ENCODE data around the gene TRMT61B.

Gene TRMT61B

DNA sequence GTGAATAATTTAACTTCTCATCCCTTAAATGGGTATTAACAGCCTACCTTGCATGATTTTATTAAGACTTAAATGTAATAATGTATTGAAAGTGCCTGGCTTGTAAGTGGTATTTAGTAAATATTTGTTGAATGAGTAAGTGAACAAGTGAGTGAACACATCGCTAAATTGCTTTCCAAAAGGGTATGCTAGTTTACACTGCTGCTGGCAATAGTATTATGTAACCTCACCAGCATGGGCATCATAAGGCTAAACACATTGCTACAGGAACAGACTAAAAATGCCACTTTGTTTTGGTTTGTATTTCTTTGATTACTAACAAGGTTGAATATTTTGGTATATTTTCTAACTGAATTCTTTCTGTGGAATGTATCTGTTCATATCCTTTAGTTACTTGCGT lies 34.2 kb upstream of the TRMT61B start:
- TF ChIP-seq, protein P1, sequence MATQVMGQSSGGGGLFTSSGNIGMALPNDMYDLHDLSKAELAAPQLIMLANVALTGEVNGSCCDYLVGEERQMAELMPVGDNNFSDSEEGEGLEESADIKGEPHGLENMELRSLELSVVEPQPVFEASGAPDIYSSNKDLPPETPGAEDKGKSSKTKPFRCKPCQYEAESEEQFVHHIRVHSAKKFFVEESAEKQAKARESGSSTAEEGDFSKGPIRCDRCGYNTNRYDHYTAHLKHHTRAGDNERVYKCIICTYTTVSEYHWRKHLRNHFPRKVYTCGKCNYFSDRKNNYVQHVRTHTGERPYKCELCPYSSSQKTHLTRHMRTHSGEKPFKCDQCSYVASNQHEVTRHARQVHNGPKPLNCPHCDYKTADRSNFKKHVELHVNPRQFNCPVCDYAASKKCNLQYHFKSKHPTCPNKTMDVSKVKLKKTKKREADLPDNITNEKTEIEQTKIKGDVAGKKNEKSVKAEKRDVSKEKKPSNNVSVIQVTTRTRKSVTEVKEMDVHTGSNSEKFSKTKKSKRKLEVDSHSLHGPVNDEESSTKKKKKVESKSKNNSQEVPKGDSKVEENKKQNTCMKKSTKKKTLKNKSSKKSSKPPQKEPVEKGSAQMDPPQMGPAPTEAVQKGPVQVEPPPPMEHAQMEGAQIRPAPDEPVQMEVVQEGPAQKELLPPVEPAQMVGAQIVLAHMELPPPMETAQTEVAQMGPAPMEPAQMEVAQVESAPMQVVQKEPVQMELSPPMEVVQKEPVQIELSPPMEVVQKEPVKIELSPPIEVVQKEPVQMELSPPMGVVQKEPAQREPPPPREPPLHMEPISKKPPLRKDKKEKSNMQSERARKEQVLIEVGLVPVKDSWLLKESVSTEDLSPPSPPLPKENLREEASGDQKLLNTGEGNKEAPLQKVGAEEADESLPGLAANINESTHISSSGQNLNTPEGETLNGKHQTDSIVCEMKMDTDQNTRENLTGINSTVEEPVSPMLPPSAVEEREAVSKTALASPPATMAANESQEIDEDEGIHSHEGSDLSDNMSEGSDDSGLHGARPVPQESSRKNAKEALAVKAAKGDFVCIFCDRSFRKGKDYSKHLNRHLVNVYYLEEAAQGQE (IDR thresholded peaks at IDR 0.05; ENCODE audit: insufficient read depth in 1 of 2, low read depth in 2 of 2, low read length in 2 of 2) = no peak
- TF ChIP-seq TAF1 (IDR thresholded peaks at IDR 0.05; ENCODE audit: borderline replicate concordance, insufficient read depth, low read length) (no peak), SIN3A (IDR thresholded peaks at IDR 0.05; ENCODE audit: borderline replicate concordance, insufficient read depth, low read length) (no peak), FOXP2 (optimal IDR thresholded peaks at IDR 0.05; ENCODE audit: borderline replicate concordance, extremely low read depth, extremely low read length, insufficient read depth) (no peak), POLR2AphosphoS5 (IDR thresholded peaks at IDR 0.05; ENCODE audit: low read depth, low read length) (no peak)

DNA sequence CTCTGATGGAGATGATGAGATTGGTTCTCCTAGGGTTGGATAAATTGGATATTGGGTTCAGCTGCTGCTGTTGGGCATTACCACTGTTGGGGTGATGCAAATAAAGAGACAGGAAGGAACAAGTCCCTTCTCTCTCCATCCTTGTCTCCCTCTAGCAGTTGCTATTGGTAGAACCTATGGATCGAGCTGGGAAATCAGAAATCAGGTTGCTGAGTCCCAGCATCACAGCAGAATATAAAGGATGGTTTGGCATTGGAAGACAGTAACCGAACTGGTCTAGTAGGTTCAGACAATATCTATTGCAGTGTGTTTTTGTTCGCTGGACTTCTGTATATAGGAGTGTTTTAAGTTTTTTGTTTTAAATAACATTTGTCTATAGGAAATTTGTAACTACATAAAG lies 32.5 kb upstream of the TRMT61B start:
- no peak for TF ChIP-seq SIN3A (IDR thresholded peaks at IDR 0.05; ENCODE audit: borderline replicate concordance, insufficient read depth, low read length)
- no peak for TF ChIP-seq FOXP2 (optimal IDR thresholded peaks at IDR 0.05; ENCODE audit: borderline replicate concordance, extremely low read depth, extremely low read length, insufficient read depth)
- TF ChIP-seq POLR2AphosphoS5 (IDR thresholded peaks at IDR 0.05; ENCODE audit: low read depth, low read length) = no peak
- TF ChIP-seq, protein P1 (IDR thresholded peaks at IDR 0.05; ENCODE audit: insufficient read depth in 1 of 2, low read depth in 2 of 2, low read length in 2 of 2) = no peak
- no peak for TF ChIP-seq TAF1 (IDR thresholded peaks at IDR 0.05; ENCODE audit: borderline replicate concordance, insufficient read depth, low read length)

DNA sequence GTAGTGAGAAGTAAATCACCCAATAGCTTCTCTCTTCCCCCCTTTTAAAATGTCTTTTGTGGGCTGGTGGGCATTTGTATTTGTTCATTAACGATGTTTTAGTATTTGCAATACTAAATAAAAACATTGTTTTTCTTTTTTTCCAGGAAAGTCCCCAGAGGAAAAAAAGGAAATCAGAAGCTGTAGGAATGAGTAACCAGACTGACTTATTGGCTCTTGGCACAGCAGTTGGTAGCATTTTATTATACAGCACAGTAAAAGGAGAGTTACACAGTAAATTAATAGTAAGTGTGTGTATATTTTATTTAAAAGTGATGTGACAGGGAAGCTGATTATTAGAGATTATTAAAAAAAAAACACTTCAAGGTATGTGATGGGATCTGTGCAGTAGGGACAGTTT lies 31.7 kb upstream of the TRMT61B start:
- TF ChIP-seq SIN3A (IDR thresholded peaks at IDR 0.05; ENCODE audit: borderline replicate concordance, insufficient read depth, low read length) (no peak), POLR2AphosphoS5 (IDR thresholded peaks at IDR 0.05; ENCODE audit: low read depth, low read length) (no peak), FOXP2 (optimal IDR thresholded peaks at IDR 0.05; ENCODE audit: borderline replicate concordance, extremely low read depth, extremely low read length, insufficient read depth) (no peak), TAF1 (IDR thresholded peaks at IDR 0.05; ENCODE audit: borderline replicate concordance, insufficient read depth, low read length) (no peak)
- TF ChIP-seq, protein P1 (IDR thresholded peaks at IDR 0.05; ENCODE audit: insufficient read depth in 1 of 2, low read depth in 2 of 2, low read length in 2 of 2) = no peak

DNA sequence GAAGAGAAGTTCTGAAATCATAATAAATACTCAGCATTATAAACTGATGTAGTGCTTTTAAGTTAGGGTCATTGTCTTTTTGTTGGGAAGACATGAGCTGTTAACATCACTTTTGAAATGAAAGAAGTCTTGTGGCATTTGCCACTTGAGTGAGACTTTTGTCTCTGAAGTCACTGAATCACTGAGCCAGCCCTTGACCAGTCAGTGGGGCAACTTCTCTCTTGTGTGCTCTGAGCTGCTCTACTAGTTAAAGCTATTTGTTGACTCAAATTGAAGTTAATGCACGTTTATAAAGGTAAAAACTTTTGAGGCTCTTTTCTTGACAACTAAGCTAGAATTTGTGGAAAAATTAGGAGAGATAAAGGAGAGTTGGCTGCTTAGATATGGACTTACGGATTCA lies 31.1 kb upstream of the TRMT61B start:
- no peak for TF ChIP-seq FOXP2 (optimal IDR thresholded peaks at IDR 0.05; ENCODE audit: borderline replicate concordance, extremely low read depth, extremely low read length, insufficient read depth)

DNA sequence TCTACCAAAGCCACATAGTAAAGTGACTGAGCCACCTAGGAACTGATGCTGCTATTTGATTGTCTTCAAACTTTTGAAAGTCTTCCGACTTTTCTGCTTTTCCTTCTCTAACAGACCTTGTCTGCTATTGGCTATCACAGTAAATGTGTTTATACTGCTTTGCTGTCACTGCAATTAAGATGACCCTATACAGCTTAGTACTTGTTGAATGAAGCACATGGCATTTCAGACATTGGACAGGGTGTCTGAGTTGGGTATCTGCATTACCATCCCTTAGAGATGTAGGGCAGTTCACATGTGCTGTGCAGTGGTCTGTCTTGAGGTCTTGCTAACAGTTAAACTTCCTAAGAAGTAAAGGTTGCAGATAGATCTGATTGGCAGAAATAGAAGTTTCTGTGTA lies 27.9 kb upstream of the TRMT61B start:
- no peak for TF ChIP-seq TAF1 (IDR thresholded peaks at IDR 0.05; ENCODE audit: borderline replicate concordance, insufficient read depth, low read length)
- TF ChIP-seq, protein P1 (IDR thresholded peaks at IDR 0.05; ENCODE audit: insufficient read depth in 1 of 2, low read depth in 2 of 2, low read length in 2 of 2) = no peak
- TF ChIP-seq FOXP2 (optimal IDR thresholded peaks at IDR 0.05; ENCODE audit: borderline replicate concordance, extremely low read depth, extremely low read length, insufficient read depth) = no peak
- TF ChIP-seq SIN3A (IDR thresholded peaks at IDR 0.05; ENCODE audit: borderline replicate concordance, insufficient read depth, low read length) = no peak

Data from PFSK-1 (cell line).